HepG2 (cell line): ENCODE measurements around the gene NUTF2. TPM values are rescaled to one million over a fixed set of nuclear protein-coding genes. Genes with fewer than 3 reads are reported as not detected.

Source experiments
- CHD4 ChIP-seq: fragments of 200-600 bp; sonication (generic); IDR thresholded peaks from 2 replicates; pipeline ENCODE4 v1.7.0; 2017; ENCODE audit warnings: mild to moderate bottlenecking, low read length, borderline replicate concordance
- CREBL2 ChIP-seq: sonication (generic); formaldehyde crosslinking; IDR thresholded peaks from 2 replicates; pipeline ENCODE4 v1.8.1; 2023; ENCODE audit warnings: missing genetic modification reagents, mild to moderate bottlenecking, borderline replicate concordance
- EZH2 ChIP-seq: conservative IDR thresholded peaks from 2 replicates; pipeline ENCODE4 v1.6.1; 2012; ENCODE audit warnings: mild to moderate bottlenecking, low read depth, low read length, moderate library complexity
- FOXK2 ChIP-seq: fragments of 450-650 bp; IDR thresholded peaks from 2 replicates; pipeline ENCODE4 v1.6.1; 2016
- HNF1B ChIP-seq: sonication (generic); formaldehyde crosslinking; IDR thresholded peaks from 2 replicates; pipeline ENCODE4 v1.5.1; 2020; ENCODE audit warnings: mild to moderate bottlenecking, moderate library complexity, missing genetic modification reagents
- HOXA3 ChIP-seq: sonication (generic); formaldehyde crosslinking; IDR thresholded peaks from 2 replicates; pipeline ENCODE4 v1.5.0; 2020; ENCODE audit warnings: missing genetic modification reagents
- MBD4 ChIP-seq: IDR thresholded peaks from 2 replicates; pipeline ENCODE4 v1.6.1; 2012; ENCODE audit warnings: low read length, inconsistent platforms, borderline replicate concordance
- MEIS1 ChIP-seq: sonication (generic); formaldehyde crosslinking; IDR thresholded peaks from 2 replicates; pipeline ENCODE4 v1.9.0; 2021; ENCODE audit warnings: mild to moderate bottlenecking, missing genetic modification reagents, moderate library complexity, borderline replicate concordance
- NCOA5 ChIP-seq: sonication (generic); formaldehyde crosslinking; IDR thresholded peaks from 2 replicates; pipeline ENCODE4 v1.4.0; 2020; ENCODE audit warnings: missing genetic modification reagents
- NFKB2 ChIP-seq: sonication (generic); formaldehyde crosslinking; IDR thresholded peaks from 2 replicates; pipeline ENCODE4 v1.4.0; 2020; ENCODE audit warnings: missing genetic modification reagents, borderline replicate concordance
- NRL ChIP-seq: sonication (generic); formaldehyde crosslinking; IDR thresholded peaks from 2 replicates; pipeline ENCODE4 v1.5.0; 2020; ENCODE audit warnings: missing genetic modification reagents, mild to moderate bottlenecking, moderate library complexity, borderline replicate concordance
- RAD21 ChIP-seq: fragments of 450-650 bp; formaldehyde crosslinking; IDR thresholded peaks from 2 replicates; pipeline ENCODE4 v1.5.0; 2020; ENCODE audit warnings: mild to moderate bottlenecking
- SCMH1 ChIP-seq: sonication (generic); formaldehyde crosslinking; IDR thresholded peaks from 2 replicates; pipeline ENCODE4 v1.9.0; 2021; ENCODE audit warnings: missing genetic modification reagents, mild to moderate bottlenecking, borderline replicate concordance
- TOPORS ChIP-seq: sonication (generic); formaldehyde crosslinking; IDR thresholded peaks from 2 replicates; pipeline ENCODE4 v1.8.0; 2023; ENCODE audit warnings: mild to moderate bottlenecking, missing genetic modification reagents
- ZNF160 ChIP-seq: sonication (generic); formaldehyde crosslinking; IDR thresholded peaks from 2 replicates; pipeline ENCODE4 v1.8.0; 2022; ENCODE audit warnings: mild to moderate bottlenecking, inconsistent platforms, missing genetic modification reagents
- ZNF20 ChIP-seq: sonication (generic); formaldehyde crosslinking; IDR thresholded peaks from 2 replicates; pipeline ENCODE4 v1.4.0; 2020; ENCODE audit warnings: mild to moderate bottlenecking, moderate library complexity, missing genetic modification reagents
- ZNF253 ChIP-seq: sonication (generic); formaldehyde crosslinking; IDR thresholded peaks from 2 replicates; pipeline ENCODE4 v1.8.0; 2022; ENCODE audit warnings: mild to moderate bottlenecking, missing genetic modification reagents, borderline replicate concordance
- ZNF329 ChIP-seq: sonication (generic); formaldehyde crosslinking; IDR thresholded peaks from 2 replicates; pipeline ENCODE4 v1.9.0; 2021; ENCODE audit warnings: low read depth, mild to moderate bottlenecking, missing genetic modification reagents
- ZNF503 ChIP-seq: sonication (generic); formaldehyde crosslinking; IDR thresholded peaks from 2 replicates; pipeline ENCODE4 v1.4.0; 2020; ENCODE audit warnings: missing genetic modification reagents
- ZNF577 ChIP-seq: sonication (generic); formaldehyde crosslinking; IDR thresholded peaks from 2 replicates; pipeline ENCODE4 v1.4.0; 2020; ENCODE audit warnings: mild to moderate bottlenecking, low read depth, missing genetic modification reagents, borderline replicate concordance
- ZNF580 ChIP-seq: IDR thresholded peaks from 2 replicates; pipeline ENCODE4 v1.6.1; 2016; ENCODE audit warnings: low read depth, borderline replicate concordance
- ZNF704 ChIP-seq: sonication (generic); formaldehyde crosslinking; IDR thresholded peaks from 2 replicates; pipeline ENCODE4 v1.8.1; 2023; ENCODE audit warnings: mild to moderate bottlenecking, inconsistent platforms, moderate library complexity, missing genetic modification reagents, borderline replicate concordance
- ZNF768 ChIP-seq: sonication (generic); formaldehyde crosslinking; IDR thresholded peaks from 2 replicates; pipeline ENCODE4 v1.4.0; 2020; ENCODE audit warnings: missing genetic modification reagents
- ZNF776 ChIP-seq: sonication (generic); formaldehyde crosslinking; IDR thresholded peaks from 2 replicates; pipeline ENCODE4 v1.4.0; 2020; ENCODE audit warnings: mild to moderate bottlenecking, missing genetic modification reagents
- polyA plus RNA-seq, 8 experiments: library from polyadenylated mRNA; depleted of rRNA in 3 of 8; stranded (reverse) in 7 of 8; unstranded in 1 of 8; fragments of >200 nt; fragmentation: Illumina TruSeq in 4 of 8; extraction: Trizol in 4 of 8; gene quantifications; 2 replicates each; pipeline versions ENCODE4 v1.2.1 to v1.2.3, GENCODE V29; 2011 to 2016; ENCODE audit warnings: low read depth in 4 of 8, missing spikeins in 1 of 8, mixed read lengths in 1 of 8; ENCODE audit not compliant: insufficient read depth in 1 of 8
- total RNA-seq, 5 experiments: library from RNA; depleted of rRNA; stranded (reverse); fragments of >200 nt; fragmentation: Illumina TruSeq; extraction: Trizol; gene quantifications; 2 replicates each; pipeline ENCODE4 v1.2.3, GENCODE V29; 2016; ENCODE audit warnings: low read depth in 1 of 5

The NUTF2 gene
- total and polyA plus RNA-seq, 2 of the 13 experiments (the other 11 are each of a cell fraction or from before 2014, with no cell fraction given): 168 to 214 TPM

GRCh38 chr16:67833415-67834241 is 13.1 kb upstream of the NUTF2 start (continued):
- TF ChIP-seq ZNF580 (peak; percentile 78; the same call in 1 of the 2 replicates), CREBL2 (CRISPR knock-in tag) (no peak), NCOA5 (CRISPR knock-in tag) (no peak), ZNF704 (CRISPR knock-in tag) (peak; percentile 69; the same call in 1 of the 2 replicates), MEIS1 (peak; percentile 90; the same call in 1 of the 2 replicates), NFKB2 (CRISPR knock-in tag) (peak; percentile 93; the same call in 1 of the 2 replicates), ZNF503 (CRISPR knock-in tag) (no peak), CHD4 (no peak), ZNF329 (CRISPR knock-in tag) (peak; percentile 67; the same call in 1 of the 2 replicates), TOPORS (CRISPR knock-in tag) (peak; percentile 89), ZNF253 (CRISPR knock-in tag) (peak; percentile 87; the same call in 1 of the 2 replicates), NRL (CRISPR knock-in tag) (peak; percentile 97), ZNF768 (CRISPR knock-in tag) (peak; percentile 80; the same call in 1 of the 2 replicates), ZNF160 (CRISPR knock-in tag) (peak; percentile 82; the same call in 1 of the 2 replicates), HNF1B (CRISPR knock-in tag) (peak; percentile 90), EZH2 (no peak), HOXA3 (peak; percentile 96), ZNF577 (CRISPR knock-in tag) (no peak), ZNF20 (CRISPR knock-in tag) (no peak), SCMH1 (CRISPR knock-in tag) (no peak), FOXK2 (no peak), MBD4 (no peak), ZNF776 (CRISPR knock-in tag) (peak; percentile 52; the same call in 1 of the 2 replicates), RAD21 (peak; percentile 36; the same call in 1 of the 2 replicates)
